Stimulated activated CD4-positive, alpha-beta T cell treated with anti-CD3 and anti-CD28 coated beads, Interleukin-4, amount 100 ng/mL, for 1 hour (primary cell): ENCODE data around the gene E2F4.
A peak's percentile ranks its signal among the peaks of the same experiment; 100 is the strongest.

Experiments used
- DNase-seq: peaks from one replicate; pipeline ENCODE4 v3.0.0-alpha.2; 2020

Gene E2F4

GRCh38 chr16:67213197-67214019 lies 21.5 kb downstream of the E2F4 start:
- no peak for DNase-seq

DNA sequence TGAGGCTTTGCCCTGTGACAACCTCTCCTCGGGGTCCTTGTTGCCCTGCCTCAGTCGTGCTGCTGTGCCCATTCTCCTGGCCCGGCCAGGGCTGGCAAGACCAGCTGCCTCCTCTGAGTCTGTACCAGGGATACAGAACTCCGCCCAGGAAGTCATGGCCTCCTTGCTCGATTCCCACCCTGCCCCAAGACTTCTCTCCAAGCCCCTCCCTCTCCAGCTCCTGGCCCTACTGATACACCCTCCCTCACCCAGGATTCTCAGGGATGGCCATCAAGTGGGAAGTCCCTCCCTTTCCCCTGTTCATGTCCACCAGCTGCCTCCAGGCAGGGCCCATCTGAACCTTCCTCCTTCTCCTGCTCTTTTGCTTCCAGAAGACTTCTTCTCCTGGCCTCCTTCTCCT lies 23.8 kb downstream of the E2F4 start:
- no peak for DNase-seq

DNA sequence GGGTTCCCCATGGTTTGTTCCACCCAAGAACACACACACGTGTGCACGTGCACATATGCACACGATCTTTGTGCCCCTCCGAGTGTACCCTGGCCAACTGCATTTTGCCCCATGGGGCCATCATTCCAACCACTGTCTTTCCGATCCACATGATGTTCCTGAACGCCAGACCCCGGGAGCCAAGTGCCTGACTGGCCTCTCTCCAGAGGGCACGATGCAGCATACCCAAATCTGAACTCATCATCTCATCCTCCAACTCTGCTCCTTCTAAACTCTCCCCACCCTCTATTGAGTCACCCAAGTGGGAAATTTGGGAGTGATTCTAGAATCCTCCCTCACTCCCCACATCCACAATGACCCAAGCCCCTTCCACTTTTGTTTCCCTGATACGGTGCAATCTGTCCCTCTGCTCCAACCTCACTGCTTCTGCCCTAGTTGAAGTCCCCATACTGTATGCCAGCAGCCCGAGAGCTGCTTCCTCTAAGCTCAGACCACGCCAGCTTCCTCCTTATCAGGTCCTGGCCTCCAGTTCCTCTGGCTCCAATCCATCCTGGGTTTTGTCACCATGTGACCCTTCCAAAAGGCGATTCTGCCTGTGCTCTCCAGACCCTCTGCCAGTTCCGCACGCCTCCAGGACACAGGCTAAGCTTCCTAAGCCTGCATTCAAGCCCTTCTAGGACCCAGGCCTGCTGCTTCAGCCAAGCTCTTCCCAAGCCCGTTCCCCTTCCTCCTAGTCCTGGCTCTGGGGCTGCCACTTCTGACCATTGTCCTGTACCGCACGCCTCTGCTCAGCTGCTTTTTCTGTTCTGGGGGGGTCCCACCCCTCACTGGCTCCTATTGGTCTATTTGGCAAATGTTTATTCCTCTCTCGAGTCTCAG lies 24.9 kb downstream of the E2F4 start:
- DNase-seq, result no peak

- DNase-seq, result no peak
Measured at GRCh38 chr16:67223992-67224391, 32.0 kb downstream of the E2F4 start.

DNA sequence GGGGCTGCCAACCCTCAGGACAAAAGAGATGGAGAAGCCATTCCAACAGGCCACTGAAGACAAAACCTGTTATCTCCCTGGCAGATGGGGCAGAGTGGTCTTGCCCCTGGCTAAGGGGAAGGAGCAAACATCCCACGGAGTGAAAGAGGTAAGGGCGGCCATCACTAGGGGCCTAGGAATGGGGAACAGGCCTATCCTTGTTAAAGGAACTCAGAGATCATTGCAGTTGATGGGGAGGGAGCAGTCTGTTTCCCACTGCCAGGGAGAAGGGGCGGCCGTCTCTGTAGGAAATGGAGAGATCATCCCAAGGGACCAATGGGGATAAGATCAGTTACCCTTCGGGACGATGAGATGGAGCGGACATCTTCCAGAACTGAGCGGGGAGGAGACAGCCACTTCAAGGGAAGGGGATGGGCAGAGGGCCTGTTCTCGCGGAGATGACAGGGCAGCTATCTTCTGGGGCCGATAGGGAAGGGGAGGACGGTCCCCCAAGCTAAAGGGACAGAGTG lies 34.4 kb downstream of the E2F4 start:
- DNase-seq, result no peak

GRCh38 chr16:67226804-67227566 lies 35.0 kb downstream of the E2F4 start, which contains the start of gene TMEM208:
TMEM208 (plus strand) TSS chr16:67227130; CDS start chr16:67227219, 89 bp downstream.
- DNase-seq, result peak; percentile 97

GRCh38 chr16:67227567-67227921 lies 35.6 kb downstream of the E2F4 start:
- DNase-seq, result no peak

DNA sequence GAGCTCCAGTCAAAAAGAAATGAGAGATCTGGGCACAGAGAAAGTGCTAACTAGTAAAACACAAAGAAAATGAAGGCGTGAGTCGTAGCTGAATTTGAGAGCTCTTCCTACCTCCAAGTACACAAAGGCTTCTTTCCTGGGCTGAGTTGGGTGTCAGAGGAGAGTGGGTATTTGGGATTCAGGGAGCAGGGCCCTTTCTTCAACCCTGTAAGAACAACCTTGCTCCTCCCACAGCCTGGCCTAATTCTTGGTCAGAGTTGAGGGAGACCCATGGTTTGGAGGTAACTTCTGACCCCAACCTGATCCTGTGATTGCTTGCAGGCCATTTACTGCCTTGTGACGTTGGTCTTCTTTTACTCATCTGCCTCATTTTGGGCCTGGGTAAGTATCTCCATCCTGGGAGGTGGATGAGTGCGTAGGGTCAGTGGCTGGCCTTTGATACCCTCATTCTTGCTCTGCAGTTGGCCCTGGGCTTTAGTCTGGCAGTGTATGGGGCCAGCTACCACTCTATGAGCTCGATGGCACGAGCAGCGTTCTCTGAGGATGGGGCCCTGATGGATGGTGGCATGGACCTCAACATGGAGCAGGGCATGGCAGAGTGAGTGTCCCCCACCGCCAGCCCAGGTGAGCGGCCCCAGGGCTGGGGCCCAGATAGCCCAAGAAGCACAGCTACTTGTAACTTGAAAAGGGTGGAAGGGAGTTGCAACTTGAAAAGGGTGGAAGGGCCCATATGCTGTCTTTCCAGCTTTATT lies 36.3 kb downstream of the E2F4 start:
- no peak for DNase-seq

DNA sequence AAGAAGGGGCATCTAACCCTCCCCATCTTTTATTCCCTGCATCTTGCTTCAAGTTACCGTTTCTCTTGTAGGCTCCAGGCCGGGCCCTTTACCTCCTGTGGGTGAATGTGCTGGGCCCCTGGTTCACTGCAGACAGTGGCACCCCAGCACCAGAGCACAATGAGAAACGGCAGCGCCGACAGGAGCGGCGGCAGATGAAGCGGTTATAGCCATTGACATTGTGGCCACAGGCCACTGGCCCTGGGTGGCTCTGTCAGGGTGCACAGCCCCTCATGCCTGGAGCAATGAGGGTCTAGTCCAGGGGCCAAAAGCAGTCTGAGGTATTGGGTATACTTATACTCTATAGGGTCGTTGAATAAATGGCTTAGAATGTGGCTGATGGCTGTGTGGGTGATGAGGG lies 37.0 kb downstream of the E2F4 start:
- DNase-seq, result no peak

DNA sequence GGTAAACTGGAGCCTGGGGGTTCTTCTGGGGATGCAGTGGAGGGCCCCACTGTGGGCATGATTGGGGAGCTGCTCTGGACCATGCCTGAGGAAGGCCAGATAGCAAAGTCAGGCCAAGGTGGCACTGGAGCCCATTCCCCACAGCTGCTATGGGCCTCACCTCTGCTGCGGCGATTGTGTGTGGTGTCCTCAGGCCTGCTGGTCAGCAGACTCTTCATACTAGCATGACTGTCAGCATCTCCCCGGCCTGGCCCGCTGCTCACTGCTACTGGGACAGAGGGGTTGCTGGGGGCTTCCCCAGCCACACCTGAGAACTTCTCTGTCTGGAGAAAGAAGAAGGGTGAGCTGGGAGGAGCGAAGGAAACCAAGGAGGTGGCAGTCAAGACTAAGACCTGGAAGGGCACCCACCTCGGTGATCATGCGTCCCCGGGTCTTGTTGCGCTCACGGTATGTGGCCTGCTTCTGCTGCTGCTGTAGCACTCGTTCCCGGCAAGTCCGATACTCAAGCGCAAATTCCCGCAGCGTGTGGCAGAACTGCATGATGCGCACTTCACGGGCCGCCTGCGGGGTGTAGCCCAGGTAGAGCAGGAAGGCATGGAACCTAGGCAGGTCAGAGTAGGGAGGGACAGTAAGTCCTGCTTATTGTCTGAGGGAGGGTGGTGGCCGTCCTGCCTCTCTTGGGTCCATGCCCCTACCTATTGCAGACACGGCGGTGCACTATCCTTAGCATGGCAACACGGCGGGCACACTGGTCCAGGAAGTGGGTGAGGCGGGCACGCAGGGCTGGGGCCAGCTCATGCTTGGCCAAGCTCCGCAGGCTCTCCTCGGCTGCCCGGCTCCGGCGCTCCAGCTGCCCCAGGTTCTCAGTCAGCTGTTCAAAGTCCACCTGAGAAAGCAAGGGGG lies 38.2 kb downstream of the E2F4 start:
- no peak for DNase-seq

- no peak for DNase-seq
Measured at GRCh38 chr16:67230809-67231660, 39.1 kb downstream of the E2F4 start.

DNA sequence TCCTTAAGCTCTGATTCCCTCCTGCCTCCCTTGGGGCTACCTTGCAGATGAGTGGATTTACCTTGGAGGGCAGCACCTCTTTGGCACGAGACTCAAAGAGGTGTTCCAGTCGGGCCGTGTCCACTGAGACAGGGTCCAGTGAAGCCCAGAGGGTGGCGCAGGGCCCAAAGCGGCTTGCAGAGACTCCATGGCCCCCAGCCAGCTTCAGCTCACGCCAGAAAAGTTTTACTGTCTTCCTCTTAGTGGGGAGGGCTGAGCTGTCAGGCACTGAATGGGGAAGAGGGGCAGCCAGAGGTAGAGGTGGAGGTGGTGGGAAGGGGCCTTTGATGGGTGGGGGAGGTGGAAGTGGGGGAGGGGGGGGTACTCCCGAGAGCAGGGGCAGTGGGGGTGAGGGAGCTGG lies 41.6 kb downstream of the E2F4 start:
- no peak for DNase-seq

DNA sequence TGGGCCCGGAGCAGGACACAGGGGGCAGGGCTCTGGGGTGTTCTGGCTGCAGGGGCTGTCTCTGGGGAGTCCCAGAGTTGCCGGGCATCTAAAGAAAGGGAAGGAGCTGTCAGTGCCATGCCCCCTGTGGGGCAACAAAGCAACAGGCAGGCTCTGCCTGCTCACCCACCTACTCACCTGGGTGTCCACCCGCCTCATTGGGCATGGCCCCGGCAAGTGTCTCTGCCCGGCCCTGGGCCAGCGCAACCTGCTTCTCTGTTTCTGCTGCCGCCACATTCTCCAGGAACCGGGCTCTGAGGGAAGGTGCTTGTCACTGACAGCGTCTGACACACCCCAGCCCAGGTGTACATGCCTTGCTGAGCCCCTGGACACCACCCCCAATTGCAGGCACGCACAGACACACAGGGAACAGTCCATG lies 42.2 kb downstream of the E2F4 start:
- DNase-seq, result no peak

DNA sequence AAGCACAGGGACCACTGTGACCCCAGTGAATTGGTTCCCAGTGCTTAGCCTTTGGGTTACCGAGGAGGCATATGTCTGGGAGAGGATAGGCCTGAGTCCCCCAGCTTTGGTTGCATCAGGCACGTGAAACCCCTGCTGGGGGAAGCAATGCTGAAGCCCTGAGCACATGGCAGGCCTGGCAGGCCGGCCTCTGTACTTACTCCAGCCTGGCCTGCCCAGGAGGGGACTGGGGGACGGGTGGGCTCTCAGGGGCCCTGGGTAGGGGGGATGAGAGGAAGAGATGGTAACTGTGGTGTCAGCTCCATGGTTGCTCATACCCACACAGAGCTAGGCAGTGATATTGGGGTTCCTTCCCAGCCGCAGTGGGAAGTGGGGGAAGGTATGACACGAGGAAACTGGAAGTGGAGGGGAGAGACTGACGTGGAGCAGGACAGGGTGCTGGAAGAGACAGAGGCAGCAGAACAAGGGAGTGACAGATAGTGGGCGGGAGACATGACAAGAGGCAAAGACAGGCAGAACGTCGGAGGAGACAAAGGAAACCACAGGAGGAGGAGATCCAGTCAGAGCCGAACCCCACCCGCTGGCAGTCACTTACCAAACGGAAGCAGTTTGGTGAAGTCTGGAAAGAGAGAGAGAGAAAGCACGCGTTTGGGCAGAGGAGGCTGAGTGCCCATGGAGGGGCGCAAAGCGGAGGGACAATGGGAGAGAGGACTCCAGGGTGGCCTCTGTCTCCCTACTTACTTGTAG lies 44.0 kb downstream of the E2F4 start:
- peak; percentile 33 for DNase-seq

GRCh38 chr16:67236563-67237395 lies 44.8 kb downstream of the E2F4 start:
- DNase-seq, result peak; percentile 74

DNA sequence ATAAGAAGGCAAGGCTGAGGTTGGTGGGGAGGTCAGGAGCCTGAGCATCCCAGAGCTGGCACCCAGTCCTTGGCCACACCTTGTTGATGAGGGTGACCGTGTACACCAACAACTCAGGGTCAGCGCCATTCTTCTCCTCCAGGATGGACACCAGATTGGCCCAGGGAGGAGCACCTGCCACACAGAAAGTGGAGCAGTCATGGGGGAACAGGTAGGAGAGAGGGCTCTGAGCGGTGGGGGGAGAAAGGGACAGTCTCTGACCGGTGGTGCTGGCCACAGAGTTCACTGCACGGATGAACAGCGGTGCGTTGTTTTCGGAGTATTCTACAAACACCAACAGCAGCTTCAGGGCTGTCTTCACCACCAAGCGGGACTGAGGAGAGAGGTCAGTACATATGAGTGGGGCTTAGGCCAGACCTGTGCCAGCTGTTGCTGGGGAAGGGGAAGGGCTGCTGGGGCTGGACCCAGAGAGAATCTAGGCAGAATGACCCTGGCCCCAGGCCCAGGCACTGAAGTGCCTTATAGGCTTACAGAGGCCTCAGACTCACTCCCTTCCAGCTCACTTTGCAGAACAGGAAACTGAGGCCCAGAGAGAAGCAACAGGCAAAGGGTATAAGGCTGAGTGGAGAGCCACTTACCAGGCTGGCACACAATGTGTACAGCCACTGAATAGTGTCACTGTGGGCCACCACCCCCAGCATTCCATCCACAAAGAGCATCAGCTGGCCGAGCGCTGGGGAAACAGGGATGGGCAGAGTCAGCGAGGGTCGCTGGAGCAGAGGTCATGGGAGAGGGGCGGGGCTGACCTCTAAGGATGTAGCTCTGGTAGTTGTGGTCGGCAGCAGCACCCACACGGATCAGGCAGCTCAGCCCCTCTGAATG lies 45.7 kb downstream of the E2F4 start:
- no peak for DNase-seq

GRCh38 chr16:67238278-67238575 lies 46.3 kb downstream of the E2F4 start:
- DNase-seq, result no peak
